ENCODE measurements around the gene LSM3.
A peak's percentile ranks its signal among the peaks of the same experiment; 100 is the strongest.

The LSM3 gene

GRCh38 chr3:14178247-14179113 is at the start of gene LSM3, which contains the start of gene XPC:
Gene LSM3 (plus strand): TSS chr3:14178817. CDS start chr3:14178861, 44 bp downstream.
Gene XPC (minus strand): TSS chr3:14178601. CDS start chr3:14178568, 33 bp downstream.
- peak; percentile 99 for DNase-seq

- DNase-seq = no peak
These were observed 49.3 kb upstream of the LSM3 start for GRCh38 chr3:14129296-14129695.

- DNase-seq = no peak
These were observed 48.4 kb upstream of the LSM3 start for GRCh38 chr3:14130230-14130629.

GRCh38 chr3:14130707-14131106 is 47.9 kb upstream of the LSM3 start:
- DNase-seq = no peak

GRCh38 chr3:14131134-14131533 is 47.5 kb upstream of the LSM3 start:
- no peak for DNase-seq

- DNase-seq = no peak
These were observed 46.5 kb upstream of the LSM3 start for GRCh38 chr3:14132120-14132519.

GRCh38 chr3:14132689-14133088 is 45.9 kb upstream of the LSM3 start:
- no peak for DNase-seq

GRCh38 chr3:14133188-14133800 is 45.3 kb upstream of the LSM3 start:
- no peak for DNase-seq

- no peak for DNase-seq
These were observed 44.7 kb upstream of the LSM3 start for GRCh38 chr3:14133876-14134275.

- no peak for DNase-seq
These were observed 44.3 kb upstream of the LSM3 start for GRCh38 chr3:14134291-14134690.

GRCh38 chr3:14135581-14135980 is 43.0 kb upstream of the LSM3 start:
- DNase-seq = no peak

- DNase-seq = no peak
These were observed 41.6 kb upstream of the LSM3 start for GRCh38 chr3:14137004-14137403.

- no peak for DNase-seq
These were observed 41.2 kb upstream of the LSM3 start for GRCh38 chr3:14137445-14137844.

- no peak for DNase-seq
These were observed 40.3 kb upstream of the LSM3 start for GRCh38 chr3:14138109-14138877.

- no peak for DNase-seq
These were observed 39.5 kb upstream of the LSM3 start for GRCh38 chr3:14138878-14139655.

- DNase-seq = no peak
These were observed 38.8 kb upstream of the LSM3 start for GRCh38 chr3:14139771-14140170.

- DNase-seq = no peak
These were observed 37.9 kb upstream of the LSM3 start for GRCh38 chr3:14140668-14141067.

GRCh38 chr3:14141144-14141543 is 37.5 kb upstream of the LSM3 start:
- no peak for DNase-seq

- no peak for DNase-seq
These were observed 36.8 kb upstream of the LSM3 start for GRCh38 chr3:14141602-14142341.

- DNase-seq = no peak
These were observed 35.9 kb upstream of the LSM3 start for GRCh38 chr3:14142567-14143270.

Data from NCI-H1092 (cell line).